Uterus (tissue), 4 donors: ENCODE results near the gene DNMBP. TPM values are rescaled to one million over a fixed set of nuclear protein-coding genes. Genes with fewer than 3 reads are reported as not detected.
A peak's percentile ranks its signal among the peaks of the same experiment; 100 is the strongest.

Experiments used
- DNase-seq, 2 donors: peaks; one replicate each; pipeline ENCODE4 v3.0.0-alpha.2; 2019 to 2020
- H3K27ac ChIP-seq, 2 donors: fragments of 200-600 bp; sonication (generic); 1 replicate in 1 of 2; 2 replicates in 1 of 2; pipeline ENCODE4 v1.5.1; 2016 to 2018
- H3K27me3 ChIP-seq, 2 donors: fragments of 200-600 bp; sonication (generic); one replicate each; pipeline ENCODE4 v1.5.1; 2018 to 2019; ENCODE audit warnings: control low read depth in 1 of 2
- H3K36me3 ChIP-seq, 2 donors: fragments of 200-600 bp; sonication (generic); one replicate each; pipeline ENCODE4 v1.5.1; 2019; ENCODE audit warnings: control low read depth in 1 of 2
- H3K4me1 ChIP-seq, 2 donors: fragments of 200-600 bp; sonication (generic); one replicate each; pipeline ENCODE4 v1.5.1; 2018 to 2019; ENCODE audit warnings: control low read depth in 1 of 2
- H3K4me3 ChIP-seq, 2 donors: fragments of 200-600 bp; sonication (generic); 1 replicate in 1 of 2; 2 replicates in 1 of 2; pipeline ENCODE4 v1.5.1; 2018 to 2019; ENCODE audit warnings: mild to moderate bottlenecking in 1 of 2
- H3K9me3 ChIP-seq, 2 donors: fragments of 200-600 bp; sonication (generic); one replicate each; pipeline ENCODE4 v1.5.1; 2019; ENCODE audit warnings: control low read depth in 1 of 2
- POLR2A ChIP-seq, 2 donors: fragments of 450-650 bp; IDR thresholded peaks; one replicate each; pipeline ENCODE4 v1.6.1; 2016; ENCODE audit warnings: antibody characterized with exemption in 2 of 2, mild to moderate bottlenecking in 1 of 2, moderate library complexity in 1 of 2
- intact Hi-C: fragments of 100-400 bp; cut with DNase I; formaldehyde crosslinking; loops from one replicate; pipeline ENCODE4 v1.15.1; 2023; ENCODE audit warnings: low total_unique reads
- total RNA-seq, 4 donors: library from RNA; depleted of rRNA in 3 of 4; stranded (reverse); fragments of >200 nt in 3 of 4; gene quantifications; one replicate each; pipeline versions ENCODE4 v1.1.0 to v1.2.4, GENCODE V29; 2014 to 2023
- TF ChIP-seq, protein P1 (sequence below), 4 experiments: fragments of 200-600 bp in 2 of 4; fragments of 450-650 bp in 2 of 4; sonication (generic) in 2 of 4; IDR thresholded peaks; one replicate each; pipeline ENCODE4 v1.5.1; 2016 to 2019; ENCODE audit warnings: antibody characterized with exemption in 4 of 4, mild to moderate bottlenecking in 2 of 4, moderate library complexity in 1 of 4
- donor health status: DM: yes; HTN: yes; CAD: no.

DNMBP gene
- total RNA-seq, 4 donors from 2014 or later = 5.9 to 34.9 (median 22.4) TPM

DNA sequence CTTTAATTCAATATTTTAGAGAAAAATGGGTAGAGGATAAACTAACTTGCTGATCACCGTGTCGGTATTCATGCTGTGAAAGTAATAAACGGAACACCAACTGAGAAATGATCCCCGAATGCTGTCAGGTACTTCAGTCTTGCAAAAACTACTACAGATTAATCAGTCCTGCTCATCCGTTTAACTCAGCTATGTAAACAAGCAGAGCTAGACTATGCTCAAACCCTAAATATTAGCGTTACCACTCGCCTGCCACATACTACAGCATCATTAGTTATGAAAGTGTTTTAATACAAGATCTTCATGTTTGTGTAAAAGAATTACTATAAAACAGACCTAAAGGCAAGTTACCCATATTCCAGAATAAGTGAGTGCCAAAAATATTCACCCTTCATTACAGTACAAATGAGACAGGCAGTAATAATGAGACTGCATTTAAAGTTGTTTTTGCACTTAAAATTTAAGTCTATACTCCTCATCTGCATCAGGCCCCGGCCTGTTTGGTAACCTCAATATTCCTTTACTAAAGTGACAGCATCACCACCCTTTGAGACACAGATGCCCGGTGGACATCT lies 952 bp downstream of the DNMBP start:
- H3K9me3 ChIP-seq = no peaks in the 10 kb centered on the region
- no peaks in the 10 kb centered on the region for H3K36me3 ChIP-seq
- peaks cover 11 to 18% of the 10 kb centered on the region in 2 donors for H3K4me1 ChIP-seq
- H3K27ac ChIP-seq = peak overlapping the region; percentile 74 to 92
- no peaks in the 10 kb centered on the region for H3K27me3 ChIP-seq
- TF ChIP-seq, protein P1, sequence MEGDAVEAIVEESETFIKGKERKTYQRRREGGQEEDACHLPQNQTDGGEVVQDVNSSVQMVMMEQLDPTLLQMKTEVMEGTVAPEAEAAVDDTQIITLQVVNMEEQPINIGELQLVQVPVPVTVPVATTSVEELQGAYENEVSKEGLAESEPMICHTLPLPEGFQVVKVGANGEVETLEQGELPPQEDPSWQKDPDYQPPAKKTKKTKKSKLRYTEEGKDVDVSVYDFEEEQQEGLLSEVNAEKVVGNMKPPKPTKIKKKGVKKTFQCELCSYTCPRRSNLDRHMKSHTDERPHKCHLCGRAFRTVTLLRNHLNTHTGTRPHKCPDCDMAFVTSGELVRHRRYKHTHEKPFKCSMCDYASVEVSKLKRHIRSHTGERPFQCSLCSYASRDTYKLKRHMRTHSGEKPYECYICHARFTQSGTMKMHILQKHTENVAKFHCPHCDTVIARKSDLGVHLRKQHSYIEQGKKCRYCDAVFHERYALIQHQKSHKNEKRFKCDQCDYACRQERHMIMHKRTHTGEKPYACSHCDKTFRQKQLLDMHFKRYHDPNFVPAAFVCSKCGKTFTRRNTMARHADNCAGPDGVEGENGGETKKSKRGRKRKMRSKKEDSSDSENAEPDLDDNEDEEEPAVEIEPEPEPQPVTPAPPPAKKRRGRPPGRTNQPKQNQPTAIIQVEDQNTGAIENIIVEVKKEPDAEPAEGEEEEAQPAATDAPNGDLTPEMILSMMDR (IDR thresholded peaks at IDR 0.05) = no peak
- no peak for TF ChIP-seq POLR2A (IDR thresholded peaks at IDR 0.05)
- peak overlapping the region; percentile 58 to 59 for H3K4me3 ChIP-seq
- intact Hi-C loops = no loop called here
- DNase-seq = no peak

DNA sequence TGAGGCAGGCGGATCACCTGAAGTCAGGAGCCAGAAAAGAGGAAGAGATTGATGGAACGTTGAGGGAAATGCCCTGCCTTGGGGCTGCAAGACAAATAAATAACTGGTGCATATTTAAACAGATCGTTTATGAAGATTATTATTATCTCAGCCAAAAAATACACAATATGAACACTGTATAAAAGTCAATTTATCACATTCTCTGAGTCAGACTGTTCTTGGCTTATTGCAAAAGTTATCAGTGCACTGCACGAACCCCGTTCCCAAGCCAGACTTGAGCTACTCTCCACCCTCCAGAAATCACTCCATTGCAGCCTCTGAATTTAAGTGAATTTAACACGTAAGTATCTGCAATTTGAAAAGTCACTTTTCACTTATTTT lies 1.6 kb downstream of the DNMBP start:
- H3K27me3 ChIP-seq = no peaks in the 10 kb centered on the region

DNA sequence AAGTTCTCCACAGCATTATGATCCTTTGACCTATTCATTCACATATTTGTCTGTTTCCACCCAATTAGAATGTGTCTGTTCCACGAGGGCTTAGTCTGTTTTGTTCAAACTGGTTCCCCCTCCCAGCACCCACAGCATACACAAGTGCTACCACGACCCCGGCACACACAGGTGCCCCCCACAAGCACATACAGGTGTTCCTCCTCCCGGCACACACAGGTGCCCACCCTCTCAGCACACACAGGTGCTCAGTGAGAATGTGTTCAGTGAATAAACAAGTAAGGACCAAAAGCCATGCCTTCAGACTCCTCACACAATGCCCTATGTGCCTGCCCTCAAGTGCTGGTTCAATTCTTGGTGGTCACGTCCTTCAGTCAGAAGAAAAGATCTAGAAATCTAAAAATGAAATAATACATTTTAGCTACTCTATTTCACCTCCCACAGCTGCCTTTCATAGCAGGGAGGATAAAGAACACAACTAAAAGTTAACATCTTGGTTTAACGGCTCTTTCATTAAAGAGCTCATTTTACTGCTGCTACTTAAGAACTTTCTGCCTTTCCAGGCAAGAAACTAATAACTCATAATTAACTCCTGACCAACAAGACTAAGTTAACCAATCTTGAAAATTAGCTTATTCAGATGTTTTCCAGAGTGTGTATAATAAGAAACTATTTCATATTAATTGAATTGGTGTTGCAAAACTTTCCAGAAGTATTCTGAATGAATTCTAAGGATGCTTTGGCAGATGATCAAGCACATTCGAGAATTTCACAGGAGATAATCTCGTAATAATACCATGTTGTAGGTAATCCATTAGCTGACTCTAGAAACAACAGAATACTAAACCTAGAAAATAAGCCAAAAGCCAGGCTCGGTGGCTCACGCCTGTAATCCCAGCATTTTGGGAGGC lies 2.3 kb downstream of the DNMBP start:
- Histone ChIP-seq H3K27me3 (no peaks in the 10 kb centered on the region), H3K36me3 (no peaks in the 10 kb centered on the region), H3K27ac (peak overlapping the region; percentile 79 to 92), H3K9me3 (no peaks in the 10 kb centered on the region), H3K4me3 (peak overlapping the region in 1 of 2 donors; percentile 59), H3K4me1 (peaks cover 11 to 18% of the 10 kb centered on the region in 2 donors)
- no peak for DNase-seq
- intact Hi-C loops = no loop called here
- TF ChIP-seq, protein P1 (IDR thresholded peaks at IDR 0.05) = no peak
- TF ChIP-seq POLR2A (IDR thresholded peaks at IDR 0.05) = no peak

More for the DNA sequence above, 1.6 kb downstream of the DNMBP start:
- H3K27ac ChIP-seq = peak overlapping the region; percentile 79 to 92
- intact Hi-C loops = no loop called here
- peak overlapping the region; percentile 58 to 59 for H3K4me3 ChIP-seq
- no peaks in the 10 kb centered on the region for H3K9me3 ChIP-seq
- peaks cover 11 to 18% of the 10 kb centered on the region in 2 donors for H3K4me1 ChIP-seq
- TF ChIP-seq, protein P1 (IDR thresholded peaks at IDR 0.05) = no peak
- no peak for TF ChIP-seq POLR2A (IDR thresholded peaks at IDR 0.05)
- DNase-seq = no peak
- H3K36me3 ChIP-seq = no peaks in the 10 kb centered on the region

GRCh38 chr10:100006243-100006886 lies 3.4 kb downstream of the DNMBP start:
- no peaks in the 10 kb centered on the region for H3K9me3 ChIP-seq
- no peak for TF ChIP-seq POLR2A (IDR thresholded peaks at IDR 0.05)
- TF ChIP-seq, protein P1 (IDR thresholded peaks at IDR 0.05) = no peak
- no peak overlapping the region for H3K4me3 ChIP-seq
- intact Hi-C loops = no loop called here
- H3K27me3 ChIP-seq = no peaks in the 10 kb centered on the region
- H3K4me1 ChIP-seq = peaks cover 11 to 18% of the 10 kb centered on the region in 2 donors
- H3K36me3 ChIP-seq = no peaks in the 10 kb centered on the region
- DNase-seq = peak; percentile 28 to 62
- peak overlapping the region; percentile 79 to 92 for H3K27ac ChIP-seq
